Cardiac septum (tissue), 1 donor: ENCODE measurements around the gene EYS. TPM values are rescaled to one million over a fixed set of nuclear protein-coding genes. Genes with fewer than 3 reads are reported as not detected.

Experiments
- DNase-seq: peaks from one replicate; pipeline ENCODE4 v3.0.0-alpha.2; 2020; ENCODE audit warnings: low spot score
- intact Hi-C: fragments of 100-400 bp; cut with DNase I; formaldehyde crosslinking; loops from one replicate; pipeline ENCODE4 v1.14.0; 2022
- total RNA-seq: library from RNA; stranded (reverse); fragmentation: NEBNext Ultra II Directional; extraction: Animal tissue kit (Norgen Biotek cat#: 25700); gene quantifications from one replicate; pipeline ENCODE4 v1.2.1, GENCODE V29; 2021
- donor health status: DM: no; HTN: no; CAD: no.

The EYS gene
- total RNA-seq, 1 donor from 2014 or later: 0.24 TPM

DNA sequence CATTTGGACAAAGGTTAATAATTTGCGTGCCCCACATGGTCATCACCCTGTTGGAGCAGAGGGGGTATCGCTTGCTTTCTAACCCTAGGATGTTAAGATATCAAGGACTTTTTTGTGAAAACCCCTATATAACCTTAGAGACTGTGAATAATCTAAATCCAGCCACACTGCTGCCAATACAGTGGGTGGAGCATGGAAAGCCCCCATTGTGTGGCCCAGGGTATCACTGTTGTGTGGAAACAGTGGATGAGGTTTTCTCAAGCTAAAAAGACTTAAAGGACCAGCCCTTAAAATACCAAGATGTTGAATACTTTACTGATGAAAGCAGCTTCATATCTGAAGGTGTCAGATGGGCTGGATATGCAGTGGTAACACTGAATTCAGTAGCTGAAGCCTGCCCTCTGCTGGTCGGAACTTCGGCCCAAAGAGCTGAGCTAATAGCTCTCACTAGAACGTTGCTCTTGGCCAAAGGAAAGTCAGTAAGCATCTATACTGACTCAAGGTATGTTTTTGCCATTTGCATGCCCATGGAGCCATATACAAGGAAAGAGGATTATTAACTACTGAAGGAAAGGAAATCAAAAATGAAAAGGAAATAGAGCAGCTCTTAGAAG lies 1376.2 kb downstream of the EYS start:
- intact Hi-C loops: loop anchor here (2.0 kb wide), 1 partner anchor 318 kb away; no protein-coding TSS in a partner anchor

DNA sequence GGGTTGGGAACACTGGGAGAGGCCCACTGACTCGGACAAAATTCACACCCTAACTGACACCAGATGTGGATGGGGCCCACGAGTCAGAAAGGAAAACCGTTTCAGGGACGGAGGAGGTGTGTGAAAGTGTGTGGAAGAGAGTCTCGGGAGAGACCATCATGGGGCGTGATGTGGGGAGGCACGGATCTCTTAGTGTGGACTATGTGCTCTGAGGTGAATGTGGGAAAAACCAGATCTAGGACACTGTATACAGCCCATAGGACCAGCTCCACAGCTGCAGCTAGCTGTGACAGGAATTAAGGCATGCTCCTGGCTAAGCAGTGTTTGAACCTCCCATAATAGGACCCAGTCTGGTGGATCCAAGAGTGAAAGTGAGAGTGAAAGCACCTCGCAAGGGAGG lies 1380.1 kb downstream of the EYS start:
- intact Hi-C loops: loop anchor here (10.0 kb wide), 1 partner anchor 402 kb away; no protein-coding TSS in a partner anchor
- DNase-seq: no peak

More for the DNA sequence above, 1376.2 kb downstream of the EYS start:
- DNase-seq: no peak

DNA sequence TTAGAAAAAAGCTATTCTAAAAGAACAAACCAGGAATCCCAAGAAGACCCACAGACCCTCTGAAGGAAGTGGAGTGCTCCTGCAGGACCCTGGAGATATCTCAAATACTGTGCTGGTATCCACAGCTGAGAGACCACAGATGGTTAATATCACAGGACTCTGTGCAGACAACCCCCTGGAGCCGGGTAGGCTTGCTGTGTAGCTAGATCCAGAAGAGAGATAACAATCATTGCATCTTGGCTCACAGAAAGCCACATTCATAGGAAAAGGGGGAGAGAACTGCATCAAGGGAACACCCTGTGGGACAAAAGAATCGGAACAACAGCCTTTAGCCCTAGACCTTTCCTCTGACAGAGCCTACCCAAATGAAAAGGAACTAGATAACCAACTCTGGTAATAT lies 1381.9 kb downstream of the EYS start:
- no peak for DNase-seq
- intact Hi-C loops: loop anchor here (10.0 kb wide), 1 partner anchor 400 kb away; no protein-coding TSS in a partner anchor

DNA sequence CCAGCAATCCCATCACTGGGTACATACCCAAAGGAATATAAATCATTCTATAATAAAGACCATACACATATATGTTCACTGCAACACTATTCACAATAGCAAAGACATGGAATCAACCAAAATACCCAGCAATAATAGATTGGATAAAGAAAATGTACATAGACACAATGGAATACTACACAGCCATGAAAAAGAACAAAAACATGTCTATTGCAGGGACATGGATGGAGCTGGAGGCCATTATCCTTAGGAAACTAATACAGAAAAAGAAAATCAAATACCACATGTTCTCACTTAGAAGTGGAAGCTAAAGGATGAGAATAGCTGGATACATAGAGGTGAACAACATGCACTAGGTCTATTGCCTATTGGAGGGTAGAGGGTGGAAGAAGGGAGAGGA lies 1396.8 kb downstream of the EYS start:
- DNase-seq: no peak
- intact Hi-C loops: no loop called here

DNA sequence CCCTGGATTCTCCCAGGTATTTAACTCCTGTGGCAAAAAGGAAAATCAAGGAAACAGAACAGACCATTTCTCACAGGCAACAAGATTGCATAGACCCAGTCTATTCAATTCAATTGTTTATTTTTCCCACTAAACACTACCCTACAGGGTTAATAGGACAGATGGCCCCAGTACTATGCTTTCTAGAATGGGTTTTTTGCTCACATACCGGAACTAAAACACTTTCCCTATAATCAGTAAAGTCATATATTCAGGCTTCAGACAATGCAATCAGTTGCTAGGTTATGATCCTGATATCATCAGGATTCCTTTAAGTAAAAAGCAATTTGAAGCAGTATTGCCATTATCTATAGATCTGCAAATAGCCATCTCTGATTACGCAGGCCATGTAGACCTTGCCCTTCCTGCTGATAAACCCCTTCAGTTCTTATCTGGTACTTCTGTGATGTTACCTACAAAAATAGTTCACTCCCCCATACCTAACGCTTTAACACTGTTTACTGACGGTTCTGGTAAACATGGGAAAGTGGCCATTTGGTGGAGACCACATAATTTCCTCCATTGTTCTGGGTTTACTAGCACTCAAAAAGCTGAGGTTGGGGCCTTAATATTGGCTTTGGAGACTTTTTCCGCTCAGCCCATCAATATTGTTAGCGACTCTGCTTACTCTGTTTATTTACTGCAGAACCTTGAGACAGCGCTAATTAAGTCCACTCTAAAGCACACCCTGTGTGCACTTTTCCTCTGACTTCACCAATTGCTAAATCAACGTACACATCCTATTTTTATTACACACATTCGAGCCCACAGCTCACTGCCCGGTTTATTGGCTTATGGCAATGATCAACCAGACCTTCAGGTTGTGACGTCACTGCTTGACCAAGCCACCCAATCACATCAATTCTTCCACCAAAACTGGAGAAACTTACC lies 1405.5 kb downstream of the EYS start:
- intact Hi-C loops: no loop called here

DNA sequence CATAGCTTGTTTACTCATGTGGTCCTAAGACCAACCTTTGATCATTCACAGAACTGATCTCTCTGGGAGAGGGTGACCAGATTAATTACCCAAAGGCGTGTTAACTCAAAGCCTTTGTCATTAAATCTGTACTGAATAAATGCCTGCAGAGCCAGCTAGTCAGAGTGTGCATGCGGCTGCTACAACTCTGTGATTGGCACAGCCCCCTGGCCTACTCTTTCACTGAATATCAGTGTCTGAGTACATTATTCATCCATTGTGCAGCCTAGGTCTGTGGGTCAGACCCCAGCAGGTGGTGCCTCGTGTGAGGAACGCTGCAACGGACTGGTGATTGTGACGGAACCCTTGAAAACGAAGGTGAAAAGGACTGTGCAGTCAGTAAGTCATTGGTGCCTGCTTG lies 1407.8 kb downstream of the EYS start:
- no peak for DNase-seq
- intact Hi-C loops: no loop called here

More for the DNA sequence above, 1405.5 kb downstream of the EYS start:
- no peak for DNase-seq

DNA sequence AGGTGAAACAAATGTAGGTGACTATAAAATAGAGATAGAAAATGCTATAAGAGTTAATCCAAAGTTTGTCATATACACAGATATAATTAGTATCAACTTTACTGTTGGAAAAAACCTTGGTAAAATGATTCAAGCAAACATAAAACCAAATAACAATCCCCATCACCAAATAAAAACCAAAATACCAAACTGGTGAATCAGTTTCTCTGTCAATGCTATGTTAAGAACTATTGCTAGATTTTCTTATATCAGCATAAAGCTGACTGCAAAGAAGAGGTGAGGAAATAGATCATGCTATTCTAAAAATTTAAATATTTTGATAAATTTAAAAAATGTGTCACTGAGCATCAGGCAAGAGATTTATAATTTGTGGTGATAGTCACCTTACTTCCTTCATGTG lies 1413.0 kb downstream of the EYS start:
- no peak for DNase-seq
- intact Hi-C loops: no loop called here

DNA sequence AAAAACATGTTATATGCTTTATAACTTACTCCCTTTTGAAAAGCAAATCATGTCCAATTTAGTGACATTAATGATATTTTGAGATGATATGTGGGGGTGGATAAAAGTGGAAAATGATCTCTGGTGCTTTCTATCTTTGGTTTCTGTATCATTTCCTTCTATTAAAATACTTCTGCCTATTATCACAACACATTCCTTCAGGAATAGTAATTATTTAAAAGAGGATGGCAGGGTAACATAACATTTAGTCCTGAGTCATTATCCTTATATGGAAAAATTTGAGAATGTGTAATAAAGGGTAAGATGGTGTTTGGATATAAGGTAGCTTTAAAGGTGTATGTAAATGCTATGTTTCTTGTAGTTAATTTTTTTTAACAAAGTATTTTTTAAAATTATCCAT lies 1413.7 kb downstream of the EYS start:
- intact Hi-C loops: no loop called here
- DNase-seq: no peak

DNA sequence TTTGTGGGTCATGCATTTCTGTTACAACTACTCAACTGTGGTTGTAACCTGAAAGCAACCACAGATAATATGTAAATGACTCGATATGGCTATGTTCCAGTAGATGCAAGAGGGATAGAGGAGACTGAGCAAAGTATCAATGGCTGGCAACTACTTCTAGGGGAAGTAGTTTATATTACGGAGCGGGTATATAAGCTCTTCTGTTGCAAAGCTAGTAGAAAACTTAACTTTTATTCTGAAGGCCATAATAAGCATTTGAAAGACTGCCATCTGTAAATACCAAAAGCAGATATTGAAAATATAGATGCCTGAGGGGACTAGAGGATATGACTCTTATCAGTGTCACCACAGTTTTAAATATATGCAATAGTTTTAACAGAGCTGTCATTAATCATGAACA lies 1416.2 kb downstream of the EYS start:
- no peak for DNase-seq
- intact Hi-C loops: no loop called here

DNA sequence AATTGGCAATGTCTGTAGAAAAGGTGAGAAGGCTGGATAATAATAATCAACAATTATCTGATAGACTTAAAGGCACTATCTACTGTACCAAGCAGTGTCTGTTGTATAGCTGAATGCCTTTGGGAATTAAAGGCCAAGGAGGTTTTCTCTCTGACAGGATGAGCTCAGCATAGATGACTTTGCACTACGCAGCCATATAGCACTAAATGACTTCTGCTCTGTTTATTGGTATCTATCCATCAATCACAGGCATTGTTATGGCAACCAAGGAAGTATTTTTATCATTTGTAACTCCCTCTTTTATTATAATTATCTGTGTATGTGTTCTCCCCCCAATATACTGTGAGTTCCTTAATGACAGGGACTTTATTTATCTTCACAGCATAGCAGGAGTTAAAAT lies 1417.1 kb downstream of the EYS start:
- DNase-seq: no peak
- intact Hi-C loops: no loop called here

DNA sequence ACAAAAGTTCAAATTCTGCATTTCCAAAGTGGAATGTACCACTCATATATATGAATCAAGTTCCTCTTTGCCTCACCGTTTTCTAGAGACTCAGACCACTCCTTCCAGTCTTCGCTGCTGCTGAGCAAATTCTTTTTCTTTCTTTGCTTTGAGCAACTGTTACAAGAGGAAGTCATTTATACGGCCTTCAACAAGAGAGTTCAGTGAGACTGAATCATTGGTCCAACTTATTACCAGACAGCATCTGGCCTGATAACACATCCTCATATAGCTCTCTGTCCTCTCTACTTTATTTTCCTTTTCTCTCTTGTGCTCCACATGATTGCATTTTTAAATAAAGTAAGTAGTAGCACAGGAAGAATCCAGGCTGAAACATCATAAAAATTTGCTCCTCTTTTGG lies 1418.7 kb downstream of the EYS start:
- intact Hi-C loops: no loop called here
- no peak for DNase-seq

DNA sequence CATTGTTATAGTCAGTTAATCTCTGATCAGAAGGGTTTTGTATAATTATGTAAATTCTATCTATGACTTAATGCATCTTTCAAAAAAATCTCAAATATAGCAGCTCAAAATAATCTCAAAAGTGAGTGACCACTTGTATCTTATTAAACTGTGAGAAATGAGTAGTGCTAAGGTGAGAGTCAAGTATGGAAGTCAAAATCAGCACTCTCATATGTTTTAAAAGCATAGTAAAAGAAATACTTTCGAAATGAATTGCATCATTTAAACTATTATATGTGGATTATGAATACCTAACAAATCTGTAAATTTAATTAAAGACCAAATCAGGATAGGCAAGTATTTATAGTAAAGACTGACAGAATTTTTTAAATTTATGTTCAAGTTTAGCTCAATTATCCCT lies 1425.9 kb downstream of the EYS start:
- DNase-seq: no peak
- intact Hi-C loops: no loop called here

DNA sequence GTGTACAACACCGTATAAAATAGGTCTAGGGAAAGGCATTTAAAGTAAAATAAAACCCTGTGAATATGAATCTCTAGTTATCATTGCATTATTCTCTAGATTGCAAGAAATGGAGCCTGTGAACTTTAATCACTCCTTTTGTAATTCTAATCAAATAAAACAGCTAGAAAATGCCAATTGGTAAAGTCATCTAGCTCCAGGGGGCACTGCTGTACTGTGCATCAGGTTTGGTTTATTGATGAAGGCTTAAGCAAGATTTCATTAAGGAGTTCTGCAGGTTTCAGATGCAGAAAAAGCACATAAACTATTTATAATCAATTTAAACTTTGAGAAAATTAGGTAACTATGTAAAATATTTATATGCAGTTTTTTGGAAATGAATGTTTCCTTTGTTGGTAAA lies 1426.5 kb downstream of the EYS start:
- intact Hi-C loops: no loop called here
- DNase-seq: no peak

DNA sequence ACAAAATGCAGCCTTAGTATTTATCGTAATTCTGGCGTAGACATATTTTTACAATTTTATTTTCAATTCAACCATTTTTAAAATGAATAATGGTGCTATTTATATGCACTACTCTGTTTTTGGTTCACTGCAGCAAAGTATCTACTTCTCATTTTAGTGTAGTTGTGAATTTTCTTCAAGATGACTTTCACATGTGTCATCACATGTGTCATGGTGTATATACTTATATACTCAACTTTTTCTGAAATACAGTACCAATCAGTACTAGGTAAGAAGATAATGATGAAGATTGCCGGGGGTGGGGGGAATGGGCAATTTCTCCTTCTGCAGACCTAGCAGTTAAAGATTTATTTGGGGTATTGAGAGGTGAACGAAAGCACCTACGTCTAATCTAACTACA lies 1436.9 kb downstream of the EYS start:
- intact Hi-C loops: no loop called here
- DNase-seq: no peak

DNA sequence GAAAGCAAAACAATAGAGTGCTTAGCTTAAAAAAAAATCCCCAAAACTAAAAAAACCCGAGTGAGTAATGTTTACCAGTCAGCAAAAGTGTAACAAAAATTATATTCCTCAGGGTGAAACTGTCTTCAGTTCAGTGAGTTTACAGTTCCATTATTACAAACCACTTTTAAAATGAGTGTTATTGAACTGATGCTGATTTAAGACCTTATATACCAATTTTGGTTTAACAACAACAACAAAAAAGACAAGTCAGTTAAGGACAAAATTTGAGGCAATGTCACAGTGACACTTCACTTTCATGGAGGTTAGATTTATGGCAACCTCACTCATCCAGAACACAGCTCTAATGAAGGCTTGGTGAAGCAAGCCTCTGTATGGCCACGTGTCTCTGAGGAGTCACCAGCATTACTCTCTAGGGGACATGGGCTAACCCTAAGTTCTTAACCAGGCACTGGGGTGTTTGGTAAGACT lies 1440.6 kb downstream of the EYS start:
- no peak for DNase-seq
- intact Hi-C loops: no loop called here

DNA sequence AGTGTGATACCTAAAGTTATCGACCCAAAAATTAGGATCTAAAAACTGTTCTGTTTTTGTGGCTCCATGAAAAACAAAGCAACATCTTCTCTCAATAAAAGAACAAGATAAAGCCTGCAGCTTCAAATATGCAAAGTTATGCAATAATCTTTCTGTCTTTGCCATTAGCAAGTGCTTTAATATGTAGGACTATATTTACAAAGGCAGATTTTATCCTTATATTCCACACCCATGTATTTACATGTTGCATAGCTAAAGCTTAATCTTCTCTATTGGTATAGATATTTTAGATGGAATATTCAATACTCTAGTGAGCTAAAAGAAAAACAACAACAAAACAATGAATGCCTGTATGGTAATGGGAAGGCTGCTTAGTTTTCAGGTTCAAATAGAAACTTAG lies 1443.2 kb downstream of the EYS start:
- no peak for DNase-seq
- intact Hi-C loops: no loop called here

DNA sequence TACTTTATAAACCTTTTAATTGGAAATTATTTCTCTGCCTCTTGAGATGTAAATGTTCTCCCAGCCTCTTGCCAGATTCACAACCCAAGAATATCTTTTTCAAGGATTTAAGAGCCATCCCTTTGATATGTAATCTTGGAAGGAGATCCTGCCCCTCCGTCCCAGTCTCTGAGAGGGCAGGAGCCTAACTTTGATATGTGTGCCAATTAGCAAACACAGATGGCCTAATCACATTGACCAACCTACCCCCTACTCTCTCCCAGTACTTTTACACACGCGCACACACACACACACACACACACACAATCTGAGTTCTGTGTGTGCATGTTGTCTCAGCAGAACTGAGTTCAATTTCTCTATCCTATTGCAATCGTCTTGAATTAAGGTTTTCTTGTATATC lies 1447.7 kb downstream of the EYS start:
- DNase-seq: no peak
- intact Hi-C loops: no loop called here

DNA sequence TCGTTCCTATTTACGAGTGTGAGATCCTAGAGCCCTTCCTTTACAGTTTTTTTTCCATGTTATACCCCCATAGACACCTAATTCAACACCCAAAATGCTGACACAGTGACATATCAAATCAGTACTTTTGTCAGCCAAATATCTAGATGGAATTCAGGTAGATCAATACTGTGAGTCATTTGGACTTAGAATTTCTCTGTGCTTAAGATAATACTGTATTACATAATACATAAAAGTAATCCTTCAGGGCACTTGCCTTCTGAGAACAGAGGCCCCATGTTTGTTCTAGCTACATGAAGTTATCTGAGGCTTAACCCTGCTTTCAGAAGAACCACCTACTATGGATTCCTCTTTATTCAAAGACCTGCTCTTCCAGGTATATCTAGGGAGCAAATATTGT lies 1448.3 kb downstream of the EYS start:
- DNase-seq: no peak
- intact Hi-C loops: no loop called here

DNA sequence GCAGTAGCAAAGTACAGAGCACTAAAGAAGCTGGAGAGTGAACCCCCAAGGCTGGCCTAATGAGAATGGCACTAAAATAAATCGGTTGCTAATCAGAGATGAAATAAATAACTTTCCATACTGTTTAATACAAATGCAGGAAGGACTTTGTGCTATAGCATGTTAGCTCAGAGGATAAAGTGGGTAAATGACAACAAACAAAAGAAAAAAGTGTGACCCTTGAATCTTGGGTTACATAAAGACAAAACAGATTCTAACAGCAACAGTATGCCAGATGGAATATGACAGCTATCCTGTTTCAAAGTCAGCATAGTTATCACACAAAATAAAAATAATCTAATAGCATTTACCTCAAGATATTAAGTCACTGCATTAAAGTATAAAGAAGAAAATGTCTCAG lies 1448.7 kb downstream of the EYS start:
- DNase-seq: no peak
- intact Hi-C loops: no loop called here

DNA sequence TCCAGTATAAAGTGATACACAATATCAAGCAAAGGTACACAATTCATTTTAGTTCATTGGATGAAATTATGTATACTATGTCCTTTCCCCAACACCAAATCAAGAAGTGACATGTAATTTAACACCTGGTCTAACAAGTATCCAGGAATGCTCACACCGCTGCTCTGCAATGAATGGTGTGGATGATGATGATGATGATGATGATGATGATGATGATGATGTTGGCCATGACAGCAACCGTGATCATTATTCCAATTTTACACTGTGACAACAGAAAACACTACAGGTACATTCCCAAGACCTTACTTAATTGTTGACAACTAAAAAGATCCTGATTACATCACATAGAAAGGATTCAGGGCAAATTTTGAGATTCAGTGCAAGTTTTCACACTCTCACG lies 1449.4 kb downstream of the EYS start:
- intact Hi-C loops: no loop called here

DNA sequence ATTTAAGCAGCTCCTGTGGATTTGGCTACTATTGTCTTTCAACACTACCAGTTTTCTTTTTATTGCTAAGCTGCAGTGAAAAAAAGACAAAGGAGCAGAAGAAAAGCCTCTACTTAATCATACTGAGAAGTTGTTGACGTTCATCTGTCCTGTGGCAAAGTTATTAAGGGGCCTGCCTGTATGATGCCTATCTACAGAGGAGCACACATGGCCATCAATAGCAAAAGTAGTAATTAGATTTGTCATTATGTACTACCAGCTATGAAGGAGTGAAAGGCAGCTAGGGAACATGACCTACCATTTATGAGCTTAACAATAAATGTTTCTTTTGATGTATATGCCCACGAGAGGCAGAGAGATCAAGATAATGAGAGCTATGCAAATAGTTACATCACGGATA lies 1450.5 kb downstream of the EYS start:
- intact Hi-C loops: no loop called here
- no peak for DNase-seq

More for the DNA sequence above, 1449.4 kb downstream of the EYS start:
- DNase-seq: no peak
